Stimulated activated CD4-positive, alpha-beta T cell treated with anti-CD3 and anti-CD28 coated beads, Interleukin-4, amount 100 ng/mL, for 24 hours (primary cell): ENCODE results near the gene CLOCK.

Source experiments
- DNase-seq: peaks from one replicate; pipeline ENCODE4 v3.0.0-alpha.2; 2020

The CLOCK gene

GRCh38 chr4:55407119-55407518 lies 139.6 kb downstream of the CLOCK start:
- DNase-seq, result no peak

- no peak for DNase-seq
These were observed 140.2 kb downstream of the CLOCK start for GRCh38 chr4:55406545-55406944.

GRCh38 chr4:55405073-55405472 lies 141.6 kb downstream of the CLOCK start:
- no peak for DNase-seq

GRCh38 chr4:55399581-55399980 lies 147.1 kb downstream of the CLOCK start:
- no peak for DNase-seq

GRCh38 chr4:55398966-55399365 lies 147.7 kb downstream of the CLOCK start:
- no peak for DNase-seq

GRCh38 chr4:55398461-55398860 lies 148.2 kb downstream of the CLOCK start:
- DNase-seq, result no peak

- DNase-seq, result no peak
These were observed 149.0 kb downstream of the CLOCK start for GRCh38 chr4:55397520-55398321.

- no peak for DNase-seq
These were observed 149.6 kb downstream of the CLOCK start for GRCh38 chr4:55397126-55397436.

GRCh38 chr4:55396308-55397125 lies 150.2 kb downstream of the CLOCK start:
- DNase-seq, result peak; percentile 30

- DNase-seq, result peak; percentile 89
These were observed 151.0 kb downstream of the CLOCK start, which contains the start of gene TMEM165 for GRCh38 chr4:55395529-55396307. Gene TMEM165, plus strand, starts transcription at chr4:55395957. Its CDS starts 233 bp downstream, at chr4:55396190.

- DNase-seq, result no peak
These were observed 151.5 kb downstream of the CLOCK start for GRCh38 chr4:55395218-55395528.

GRCh38 chr4:55393461-55394320 lies 153.0 kb downstream of the CLOCK start:
- no peak for DNase-seq

- no peak for DNase-seq
These were observed 159.9 kb downstream of the CLOCK start for GRCh38 chr4:55386840-55387239.

- no peak for DNase-seq
These were observed 160.6 kb downstream of the CLOCK start for GRCh38 chr4:55386073-55386472.

GRCh38 chr4:55385201-55385649 lies 161.5 kb downstream of the CLOCK start:
- no peak for DNase-seq

- DNase-seq, result no peak
These were observed 164.2 kb downstream of the CLOCK start for GRCh38 chr4:55382488-55383003.

- no peak for DNase-seq
These were observed 165.2 kb downstream of the CLOCK start for GRCh38 chr4:55381502-55381901.

GRCh38 chr4:55380576-55380975 lies 166.1 kb downstream of the CLOCK start:
- no peak for DNase-seq

- DNase-seq, result no peak
These were observed 167.9 kb downstream of the CLOCK start for GRCh38 chr4:55378617-55379467.
